HG03066 (cell line): Measurements from ENCODE around the gene SEMA5A.

ENCODE experiments used
- ATAC-seq: cut with Tn5 transposase; IDR thresholded peaks from one replicate; pipeline ENCODE4 v1.9.1; 2021; ENCODE audit warnings: low read depth; ENCODE audit not compliant: unreplicated experiment

The SEMA5A gene

GRCh38 chr5:9148242-9148641 is 397.6 kb downstream of the SEMA5A start:
- no peak for ATAC-seq

- ATAC-seq, result no peak
Measured at GRCh38 chr5:9140711-9141110, 405.2 kb downstream of the SEMA5A start.

DNA sequence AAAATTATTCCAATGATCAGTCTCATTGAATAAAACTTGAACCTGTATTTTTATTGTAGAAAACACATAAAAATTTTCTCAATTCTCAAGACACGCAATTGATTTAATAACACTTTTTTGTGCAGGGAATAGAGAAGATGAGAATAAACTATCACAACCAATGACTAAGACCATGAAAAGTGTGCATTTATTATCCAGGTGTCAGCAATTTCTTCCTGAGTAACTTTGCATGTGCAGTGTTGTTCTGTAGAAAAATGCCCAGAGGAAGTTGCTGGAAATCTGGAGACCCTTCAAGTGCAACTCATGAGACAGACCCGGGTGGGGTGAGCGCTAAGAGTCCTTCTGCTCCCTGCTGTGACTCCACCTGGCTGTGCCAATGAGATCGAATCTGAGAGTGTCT is 405.7 kb downstream of the SEMA5A start:
- ATAC-seq, result no peak

GRCh38 chr5:9139344-9139743 is 406.5 kb downstream of the SEMA5A start:
- ATAC-seq, result no peak

- no peak for ATAC-seq
Measured at GRCh38 chr5:9128136-9128535, 417.7 kb downstream of the SEMA5A start.

DNA sequence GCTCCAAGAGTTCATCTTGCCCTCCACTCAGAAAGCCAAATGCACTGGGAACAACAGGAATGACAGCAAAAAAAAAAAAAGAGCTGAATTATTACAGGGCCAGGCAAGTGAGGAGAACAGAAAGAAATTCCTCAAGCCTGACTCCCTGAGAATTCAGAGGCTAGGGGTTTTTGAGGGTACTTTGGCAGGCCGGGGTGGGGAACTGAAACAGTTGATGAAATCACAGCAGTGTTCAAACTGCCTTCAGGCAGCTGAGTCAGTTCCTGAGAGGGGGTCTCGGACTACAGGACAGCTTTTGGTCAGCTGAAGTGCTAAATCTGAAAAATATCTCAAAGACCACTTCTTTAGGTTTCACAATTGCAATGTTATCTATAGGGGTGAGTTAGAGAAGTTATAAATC is 419.4 kb downstream of the SEMA5A start:
- ATAC-seq, result no peak

DNA sequence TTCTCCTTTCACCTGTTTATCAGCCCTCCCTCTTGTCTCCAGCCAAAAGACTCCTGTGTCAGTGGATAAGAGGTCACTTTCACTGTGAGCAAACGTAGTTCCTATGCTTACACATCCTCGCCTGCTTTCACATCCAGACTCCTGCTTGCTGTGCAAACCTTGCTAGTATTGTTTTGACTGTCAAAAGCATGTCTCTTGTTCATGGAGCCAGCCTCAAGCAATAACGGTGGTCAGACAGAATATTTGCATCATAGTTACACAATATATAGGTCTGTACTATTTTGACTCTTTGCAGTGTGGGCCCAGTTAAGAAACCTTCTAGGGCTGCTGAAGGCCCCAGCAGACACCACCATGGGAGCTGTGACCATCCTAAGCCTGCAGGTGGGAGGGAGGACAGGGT is 420.0 kb downstream of the SEMA5A start:
- peak; percentile 75 for ATAC-seq

- ATAC-seq, result no peak
Measured at GRCh38 chr5:9124838-9125237, 421.0 kb downstream of the SEMA5A start.

- ATAC-seq, result no peak
Measured at GRCh38 chr5:9124071-9124470, 421.8 kb downstream of the SEMA5A start.

DNA sequence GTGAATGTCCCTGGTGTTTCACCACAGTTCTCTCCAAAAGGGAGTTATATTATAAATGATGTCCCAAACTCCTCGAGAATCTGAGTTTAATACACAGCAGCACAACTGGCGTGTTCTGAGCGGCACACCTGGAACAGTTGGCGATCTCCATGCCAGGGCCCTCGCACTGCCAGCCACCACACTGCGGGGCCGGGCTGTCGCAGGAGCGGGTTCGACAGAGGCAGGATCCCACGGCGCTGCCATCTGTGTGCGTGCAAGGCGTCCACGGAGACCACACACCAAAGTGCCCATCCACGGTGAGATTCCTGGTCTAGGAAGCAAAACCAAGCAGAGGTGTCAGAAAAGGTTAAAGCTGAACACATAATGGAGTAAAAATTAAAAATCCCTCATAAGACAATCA is 423.3 kb downstream of the SEMA5A start:
- ATAC-seq, result no peak

DNA sequence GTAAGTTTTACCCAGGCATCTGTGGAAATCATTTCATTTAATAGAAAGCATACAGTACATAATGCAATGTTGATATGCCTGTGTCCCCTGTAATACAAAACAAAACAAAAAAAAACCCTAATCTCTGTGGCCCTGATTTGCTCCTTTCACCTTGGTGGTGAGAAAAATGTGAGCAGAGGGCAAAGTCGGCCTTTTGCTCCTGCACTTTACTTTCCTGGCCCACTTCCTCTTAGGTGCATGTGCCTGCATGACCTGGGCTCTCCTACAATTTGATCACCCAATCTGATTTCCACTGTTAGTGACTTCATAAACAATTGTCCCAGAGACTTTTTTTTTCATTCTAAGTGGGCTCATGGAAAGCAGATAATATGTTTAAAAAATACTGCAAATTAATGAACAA is 424.3 kb downstream of the SEMA5A start:
- ATAC-seq, result no peak

- ATAC-seq, result no peak
Measured at GRCh38 chr5:9118852-9119251, 427.0 kb downstream of the SEMA5A start.

GRCh38 chr5:9115093-9115492 is 430.8 kb downstream of the SEMA5A start:
- no peak for ATAC-seq

- ATAC-seq, result no peak
Measured at GRCh38 chr5:9112520-9113291, 433.2 kb downstream of the SEMA5A start.

DNA sequence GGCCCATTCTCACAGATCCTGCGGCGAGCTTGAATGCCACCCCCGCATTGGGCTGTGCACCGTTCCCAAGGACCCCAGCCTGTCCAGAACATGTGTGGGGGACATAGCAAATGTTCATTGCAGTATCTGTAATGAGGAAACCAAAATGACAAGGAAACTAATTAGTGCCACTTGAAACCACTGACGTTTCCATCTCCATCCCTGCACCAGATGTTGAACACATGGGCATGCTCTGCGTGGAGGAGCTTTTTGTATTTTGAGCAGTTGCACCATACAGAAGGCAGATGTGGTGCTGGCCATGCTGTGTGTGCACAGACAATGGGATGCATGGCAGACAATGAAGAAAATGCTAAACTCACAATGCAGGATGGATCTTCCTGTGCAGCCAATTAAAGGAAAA is 437.7 kb downstream of the SEMA5A start:
- ATAC-seq, result no peak

GRCh38 chr5:9105851-9106250 is 440.0 kb downstream of the SEMA5A start:
- no peak for ATAC-seq

GRCh38 chr5:9104571-9105339 is 441.1 kb downstream of the SEMA5A start:
- no peak for ATAC-seq

- ATAC-seq, result no peak
Measured at GRCh38 chr5:9103290-9103689, 442.6 kb downstream of the SEMA5A start.

DNA sequence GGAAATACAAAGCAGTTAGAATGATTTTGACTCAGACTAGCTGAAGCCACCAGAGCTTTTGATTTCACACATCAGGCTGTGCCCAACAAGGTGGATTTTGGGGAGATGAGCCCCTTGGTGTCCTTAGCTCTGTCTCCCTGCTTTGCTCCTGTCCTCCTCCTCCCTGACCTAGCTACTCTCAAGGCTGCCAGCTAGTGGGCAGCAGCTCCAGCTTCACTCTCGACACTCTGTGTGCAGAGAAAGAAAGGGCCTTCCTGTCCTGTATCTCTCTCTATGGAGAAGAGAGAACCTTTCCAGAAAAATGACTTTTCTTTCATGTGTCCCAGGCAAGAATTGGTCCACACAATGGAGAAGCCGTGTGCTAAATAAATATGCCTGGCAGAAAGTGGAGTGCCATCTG is 446.2 kb downstream of the SEMA5A start:
- ATAC-seq, result no peak

DNA sequence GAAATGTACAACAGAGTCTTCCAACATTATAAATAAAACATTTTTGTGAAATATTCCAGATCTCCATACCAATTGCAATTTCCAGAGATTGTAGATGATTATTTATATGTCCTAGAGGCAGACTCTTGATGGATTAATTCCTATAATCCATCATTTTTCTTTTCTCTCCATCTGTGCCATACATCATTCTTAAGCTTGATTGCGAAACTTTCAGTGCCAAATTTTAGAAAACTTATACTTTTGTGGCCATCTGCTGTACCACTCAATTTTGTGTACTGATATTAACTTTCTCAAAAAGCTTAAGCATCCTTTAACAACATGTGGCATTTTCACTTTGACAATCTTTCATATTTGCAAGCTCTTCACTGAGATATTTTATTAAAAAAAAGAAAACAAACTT is 446.9 kb downstream of the SEMA5A start:
- ATAC-seq, result no peak

GRCh38 chr5:9094582-9094981 is 451.3 kb downstream of the SEMA5A start:
- no peak for ATAC-seq
